Activated naive CD4-positive, alpha-beta T cell treated with anti-CD3 and anti-CD28 coated beads for 36 hours (primary cell): ENCODE measurements around the gene ASH1L. TPM values are rescaled to one million over a fixed set of nuclear protein-coding genes. Genes with fewer than 3 reads are reported as not detected.
"Not testable (repeated sequence)": the region's sequence is repeated elsewhere in the genome, so short reads cannot be mapped to it uniquely, and the experiment has no call there.

Experiments used
- CTCF ChIA-PET: fragments of 350-600 bp; sonication (Branson Sonifier 250); formaldehyde crosslinking; loops from one replicate; lab custom pipeline; 2021; ENCODE audit warnings: antibody characterized with exemption; lab: Charles Lee
- DNase-seq: peaks from one replicate; pipeline ENCODE4 v3.0.0-alpha.2; 2020
- H3K27ac Mint-ChIP-seq: one replicate; pipeline ENCODE4 v1.8.0; 2021; ENCODE audit warnings: mild to moderate bottlenecking, mixed read lengths
- H3K27me3 Mint-ChIP-seq: one replicate; pipeline ENCODE4 v1.8.0; 2021; ENCODE audit warnings: low read depth, mixed read lengths
- H3K36me3 Mint-ChIP-seq: one replicate; pipeline ENCODE4 v1.8.0; 2021; ENCODE audit warnings: low read depth, mixed read lengths
- H3K4me1 Mint-ChIP-seq: one replicate; pipeline ENCODE4 v1.8.0; 2021; ENCODE audit warnings: low read depth, mixed read lengths
- H3K4me3 Mint-ChIP-seq: one replicate; pipeline ENCODE4 v1.8.0; 2021; ENCODE audit warnings: mild to moderate bottlenecking, moderate library complexity, mixed read lengths
- H3K9me3 Mint-ChIP-seq: one replicate; pipeline ENCODE4 v1.8.0; 2021; ENCODE audit warnings: mixed read lengths
- intact Hi-C: fragments of 100-400 bp; cut with micrococcal nuclease; formaldehyde crosslinking; loops from one replicate; pipeline ENCODE4 v1.15.1; 2023
- total RNA-seq, 2 experiments: library from RNA; stranded (reverse); gene quantifications; one replicate each; pipeline ENCODE4 v1.2.3, GENCODE V29; 2021

The ASH1L gene
- total RNA-seq, 2 experiments from 2014 or later = 27.4 to 27.5 TPM

DNA sequence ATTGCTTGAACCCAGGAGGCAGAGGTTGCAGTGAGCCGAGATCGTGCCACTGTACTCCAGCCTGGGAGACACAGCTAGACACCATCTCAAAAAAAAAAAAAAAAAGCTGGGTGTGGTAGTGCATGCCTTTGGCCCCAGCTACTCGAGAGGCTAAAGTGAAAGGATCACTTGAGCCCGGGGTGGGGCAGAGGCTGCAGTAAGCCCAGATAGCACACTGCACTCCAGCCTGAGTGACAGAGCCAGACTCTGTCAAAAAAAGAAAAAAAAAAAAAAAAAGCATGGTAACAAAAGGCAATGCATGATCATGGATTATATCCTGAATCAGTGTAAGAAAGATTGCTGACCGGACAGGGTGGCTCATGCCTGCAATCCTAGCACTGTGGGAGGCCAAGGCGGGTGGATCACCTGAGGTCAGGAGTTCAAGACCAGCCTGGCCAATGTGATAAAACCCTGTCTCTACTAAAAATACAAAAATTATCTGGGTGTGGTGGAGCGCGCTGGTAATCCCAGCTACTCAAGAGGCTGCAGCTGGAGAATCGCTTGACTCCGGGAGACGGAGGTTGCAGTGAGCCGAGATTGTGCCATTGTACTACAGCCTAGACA lies 165.6 kb downstream of the ASH1L start:
- Mint-ChIP-seq H3K4me3 (no peak overlapping the region), H3K36me3 (peaks cover 18% of the 10 kb centered on the region), H3K27me3 (no peaks in the 10 kb centered on the region), H3K9me3 (no peaks in the 10 kb centered on the region), H3K4me1 (no peaks in the 10 kb centered on the region), H3K27ac (no peak overlapping the region)
- intact Hi-C loops = no loop called here
- DNase-seq = no peak
- CTCF ChIA-PET = interaction anchor here (0.6 kb wide), 1 partner anchor 33 kb away, joined by 3 read pairs; no protein-coding TSS in a partner anchor

DNA sequence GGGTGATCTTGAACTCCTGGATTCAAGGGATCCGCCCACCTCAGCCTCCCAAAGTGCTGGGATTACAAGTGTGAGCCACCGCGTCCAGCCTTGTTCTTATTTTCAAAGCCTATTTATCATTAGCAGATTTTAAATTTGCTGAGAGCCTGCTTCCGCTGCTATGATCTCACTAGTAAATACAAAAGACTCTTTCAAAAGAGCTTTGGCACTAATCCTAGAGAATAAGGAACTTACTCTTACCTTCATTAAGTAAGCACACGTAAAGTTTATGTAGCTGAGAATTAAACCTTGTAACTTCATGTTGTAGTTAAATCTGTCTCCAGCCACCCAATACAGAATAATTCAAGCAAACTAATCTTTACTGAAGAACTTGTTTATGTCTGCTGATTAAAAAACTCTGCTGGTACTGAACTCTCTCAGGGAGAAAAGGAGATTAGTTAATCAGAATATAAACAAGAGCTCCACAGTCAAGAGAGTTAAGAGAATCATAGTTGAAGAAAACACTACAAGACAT lies 169.6 kb downstream of the ASH1L start:
- Mint-ChIP-seq H3K27me3 (no peaks in the 10 kb centered on the region), H3K4me1 (no peaks in the 10 kb centered on the region), H3K27ac (no peak overlapping the region), H3K9me3 (no peaks in the 10 kb centered on the region), H3K4me3 (no peak overlapping the region), H3K36me3 (peaks cover 22% of the 10 kb centered on the region)
- intact Hi-C loops = no loop called here
- no peak for DNase-seq
- CTCF ChIA-PET = no interaction called here

GRCh38 chr1:155389826-155390225 lies 172.8 kb downstream of the ASH1L start:
- Mint-ChIP-seq H3K4me1 (no peaks in the 10 kb centered on the region), H3K27ac (peak overlapping the region; percentile 68), H3K9me3 (no peaks in the 10 kb centered on the region), H3K27me3 (no peaks in the 10 kb centered on the region), H3K4me3 (no peak overlapping the region), H3K36me3 (peaks cover 35% of the 10 kb centered on the region)
- intact Hi-C loops = no loop called here
- no peak for DNase-seq
- CTCF ChIA-PET = no interaction called here

- CTCF ChIA-PET = interaction anchor here (1.2 kb wide), 1 partner anchor 62 kb away, joined by 3 read pairs; no protein-coding TSS in a partner anchor
- H3K36me3 Mint-ChIP-seq = peaks cover 30% of the 10 kb centered on the region
- H3K9me3 Mint-ChIP-seq, H3K27me3 Mint-ChIP-seq, H3K27ac Mint-ChIP-seq, DNase-seq, H3K4me3 Mint-ChIP-seq, intact Hi-C loops, H3K4me1 Mint-ChIP-seq: not testable (repeated sequence)
These were observed 176.8 kb downstream of the ASH1L start for GRCh38 chr1:155385836-155386235.

DNA sequence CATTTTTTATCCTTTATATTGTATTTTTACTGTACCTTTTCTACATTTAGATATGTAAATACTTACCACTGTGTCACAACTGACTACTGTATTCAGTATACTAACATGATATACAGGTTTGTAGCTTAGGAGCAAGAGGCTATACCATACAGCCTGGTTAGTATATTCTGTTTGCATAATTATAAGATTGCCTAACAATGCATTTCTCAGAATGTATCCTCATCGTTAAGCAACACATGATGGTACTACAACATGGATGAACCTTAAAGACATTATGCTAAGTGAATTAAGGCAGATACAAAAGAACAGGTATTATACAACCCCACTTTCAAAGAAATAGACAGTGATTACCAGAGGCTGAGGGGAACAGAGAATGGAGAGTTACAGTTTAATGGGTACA lies 179.2 kb downstream of the ASH1L start:
- Mint-ChIP-seq H3K9me3 (no peaks in the 10 kb centered on the region), H3K36me3 (peaks cover 27% of the 10 kb centered on the region), H3K4me3 (no peak overlapping the region), H3K4me1 (peaks cover 5% of the 10 kb centered on the region), H3K27me3 (no peaks in the 10 kb centered on the region), H3K27ac (no peak overlapping the region)
- CTCF ChIA-PET = no interaction called here
- intact Hi-C loops = no loop called here
- DNase-seq = no peak

- CTCF ChIA-PET = interaction anchor here (0.6 to 0.7 kb wide), 2 partner anchors 127 to 465 kb away, joined by 3 read pairs; no protein-coding TSS in a partner anchor
- Mint-ChIP-seq H3K27ac (no peak overlapping the region), H3K9me3 (no peaks in the 10 kb centered on the region), H3K4me3 (no peak overlapping the region), H3K4me1 (peaks cover 8% of the 10 kb centered on the region), H3K27me3 (no peaks in the 10 kb centered on the region), H3K36me3 (peaks cover 22% of the 10 kb centered on the region)
- intact Hi-C loops = loop anchor here (5.0 kb wide), 1 partner anchor 183 kb away; the partner anchor contains the start of gene ASH1L
- no peak for DNase-seq
These were observed 182.9 kb downstream of the ASH1L start for GRCh38 chr1:155379631-155380090.

DNA sequence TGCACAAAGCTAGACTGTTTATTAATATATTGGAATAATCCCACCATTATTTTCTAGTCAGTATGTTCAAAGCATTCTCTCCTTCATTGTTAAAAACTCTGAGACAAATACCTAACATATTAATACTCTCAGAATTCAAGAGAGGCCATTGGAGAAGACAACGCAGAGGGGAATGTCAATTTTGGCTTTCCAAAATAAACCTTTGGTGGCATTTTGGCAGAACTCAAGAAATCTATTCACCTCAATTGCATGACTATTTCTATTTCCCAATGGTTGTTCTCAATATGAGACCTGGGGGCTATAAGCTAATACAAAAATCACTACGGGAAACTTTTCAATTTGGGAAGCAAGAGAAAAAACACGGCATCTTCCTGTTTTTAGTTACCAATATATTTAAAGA lies 183.4 kb downstream of the ASH1L start:
- Mint-ChIP-seq H3K36me3 (peaks cover 23% of the 10 kb centered on the region), H3K27me3 (no peaks in the 10 kb centered on the region), H3K4me3 (no peak overlapping the region), H3K9me3 (no peaks in the 10 kb centered on the region), H3K27ac (no peak overlapping the region), H3K4me1 (peaks cover 8% of the 10 kb centered on the region)
- no peak for DNase-seq
- intact Hi-C loops = loop anchor here (5.0 kb wide), 1 partner anchor 183 kb away; the partner anchor contains the start of gene ASH1L
- CTCF ChIA-PET = interaction anchor here (0.7 kb wide), 1 partner anchor 465 kb away, joined by 3 read pairs; no protein-coding TSS in a partner anchor

- no peak overlapping the region for H3K4me3 Mint-ChIP-seq
- DNase-seq = no peak
- H3K27ac Mint-ChIP-seq = no peak overlapping the region
- no peaks in the 10 kb centered on the region for H3K9me3 Mint-ChIP-seq
- H3K27me3 Mint-ChIP-seq = no peaks in the 10 kb centered on the region
- no peaks in the 10 kb centered on the region for H3K4me1 Mint-ChIP-seq
- CTCF ChIA-PET = interaction anchor here (0.6 to 1.3 kb wide), 2 partner anchors 62 to 1259 kb away, joined by 3 read pairs; partner anchors contain the start of gene HAPLN2
- intact Hi-C loops = no loop called here
- H3K36me3 Mint-ChIP-seq = peaks cover 17% of the 10 kb centered on the region
These were observed 202.6 kb downstream of the ASH1L start for GRCh38 chr1:155360051-155360450.

DNA sequence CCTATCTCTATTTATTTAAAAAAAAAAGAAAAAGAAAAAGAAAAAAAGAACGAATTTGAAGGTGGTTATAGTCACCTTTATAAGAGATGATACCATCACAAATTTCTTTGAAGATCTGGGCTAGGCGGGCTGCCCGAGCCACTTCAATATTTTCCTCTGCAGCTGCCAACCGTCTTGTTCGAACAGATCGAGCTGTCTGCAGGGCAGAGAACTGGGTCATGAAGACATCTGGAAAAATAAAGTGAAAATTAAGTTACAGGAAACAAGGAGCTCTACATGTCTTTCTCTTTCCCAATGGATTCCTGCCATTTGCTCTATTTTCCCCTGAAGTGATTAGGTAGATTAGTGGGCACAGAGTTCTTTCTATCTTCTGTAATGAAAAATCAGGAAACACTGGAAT lies 210.0 kb downstream of the ASH1L start:
- Mint-ChIP-seq H3K4me3 (no peak overlapping the region), H3K36me3 (peaks cover 36% of the 10 kb centered on the region), H3K27ac (no peak overlapping the region), H3K4me1 (no peaks in the 10 kb centered on the region), H3K27me3 (no peaks in the 10 kb centered on the region), H3K9me3 (no peaks in the 10 kb centered on the region)
- DNase-seq = no peak
- CTCF ChIA-PET = interaction anchor here (0.7 to 1.1 kb wide), 3 partner anchors 10 to 326 kb away, joined by 3 to 4 read pairs (median 3); no protein-coding TSS in a partner anchor
- intact Hi-C loops = no loop called here

DNA sequence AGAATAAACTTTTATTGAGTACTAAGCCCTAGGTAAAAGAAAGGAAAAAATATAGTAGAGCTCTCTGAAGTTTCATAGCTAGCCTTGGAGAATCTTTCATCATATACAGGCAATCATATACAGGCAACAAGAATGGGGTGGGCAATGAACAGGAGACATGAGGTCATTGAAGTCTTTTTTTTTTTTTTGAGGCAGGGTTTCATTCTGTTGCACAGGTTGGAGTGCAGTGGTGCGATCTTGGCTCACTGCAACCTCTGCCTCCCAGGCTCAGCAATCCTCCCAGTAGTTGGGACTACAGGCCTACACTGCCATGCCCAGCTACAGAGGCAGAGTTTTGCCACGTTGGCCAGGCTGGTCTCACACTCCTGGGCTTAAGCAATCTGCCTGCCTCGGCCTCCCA lies 219.8 kb downstream of the ASH1L start:
- no peak overlapping the region for H3K4me3 Mint-ChIP-seq
- H3K27ac Mint-ChIP-seq = no peak overlapping the region
- H3K9me3 Mint-ChIP-seq = no peaks in the 10 kb centered on the region
- CTCF ChIA-PET = interaction anchor here (0.7 to 1.3 kb wide), 4 partner anchors 10 to 249 kb away, joined by 3 read pairs; no protein-coding TSS in a partner anchor
- intact Hi-C loops = no loop called here
- no peaks in the 10 kb centered on the region for H3K4me1 Mint-ChIP-seq
- no peak for DNase-seq
- no peaks in the 10 kb centered on the region for H3K27me3 Mint-ChIP-seq
- H3K36me3 Mint-ChIP-seq = peaks cover 11% of the 10 kb centered on the region

DNA sequence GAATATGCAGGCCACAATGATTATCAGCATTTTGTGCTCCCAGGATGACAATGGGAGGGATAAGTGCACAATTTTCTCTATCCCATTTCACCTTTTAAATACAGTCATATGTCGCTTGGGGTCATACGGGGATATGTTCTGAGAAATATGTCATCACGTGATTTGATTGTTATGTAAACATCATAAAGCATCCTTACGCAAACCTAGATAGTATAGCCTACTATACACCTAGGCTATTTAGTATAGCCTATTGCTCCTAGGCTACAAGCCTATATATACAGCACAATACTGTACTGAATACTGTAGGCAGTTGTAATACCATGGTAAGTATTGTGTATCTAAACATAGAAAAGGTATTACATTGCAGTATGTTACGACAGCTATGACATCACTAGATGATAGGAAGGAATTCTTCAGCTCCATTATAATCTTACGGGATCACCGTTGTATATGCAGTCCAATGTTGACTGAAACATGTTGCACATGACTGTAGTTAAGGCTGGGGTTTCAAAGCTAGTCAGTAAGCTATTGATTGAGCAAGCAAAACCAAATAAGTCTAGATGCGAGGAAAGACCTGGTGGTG lies 223.0 kb downstream of the ASH1L start:
- Mint-ChIP-seq H3K4me3 (no peak overlapping the region), H3K4me1 (no peaks in the 10 kb centered on the region), H3K27ac (no peak overlapping the region), H3K36me3 (peaks cover 15% of the 10 kb centered on the region), H3K9me3 (no peaks in the 10 kb centered on the region), H3K27me3 (no peaks in the 10 kb centered on the region)
- DNase-seq = no peak
- CTCF ChIA-PET = interaction anchor here (1.2 to 3.2 kb wide), 2 partner anchors 19 to 89 kb away, joined by 3 to 11 read pairs; partner anchors contain the start of gene RUSC1
- intact Hi-C loops = no loop called here

DNA sequence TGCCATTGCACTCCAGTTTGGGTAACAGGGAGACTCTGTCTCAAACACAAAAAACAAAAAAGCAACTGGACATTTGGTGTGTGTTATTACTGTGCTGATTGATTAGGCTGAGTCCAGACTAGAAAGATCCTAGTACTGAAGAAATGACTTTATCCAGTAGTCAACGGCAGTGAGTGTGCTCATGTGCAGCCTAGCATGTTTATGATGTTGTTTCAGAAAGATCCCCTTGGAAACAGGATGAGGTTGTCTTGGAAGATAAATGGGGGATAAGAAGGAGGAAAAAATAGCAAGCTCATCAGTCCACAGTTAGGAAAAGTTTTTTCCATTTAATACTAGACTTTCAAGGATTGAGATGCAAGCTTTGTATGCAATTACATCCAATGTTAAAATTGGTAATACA lies 227.6 kb downstream of the ASH1L start:
- no peaks in the 10 kb centered on the region for H3K4me1 Mint-ChIP-seq
- H3K36me3 Mint-ChIP-seq = peaks cover 8% of the 10 kb centered on the region
- DNase-seq = no peak
- CTCF ChIA-PET = interaction anchor here (1.0 to 1.1 kb wide), 2 partner anchors 160 to 274 kb away, joined by 3 to 5 read pairs; no protein-coding TSS in a partner anchor
- peak overlapping the region; percentile 19 for H3K27ac Mint-ChIP-seq
- intact Hi-C loops = no loop called here
- no peaks in the 10 kb centered on the region for H3K9me3 Mint-ChIP-seq
- H3K27me3 Mint-ChIP-seq = no peaks in the 10 kb centered on the region
- no peak overlapping the region for H3K4me3 Mint-ChIP-seq
